Caki2 (cell line): Measurements from ENCODE around the gene NFATC4. TPM values are rescaled to one million over a fixed set of nuclear protein-coding genes. Genes with fewer than 3 reads are reported as not detected.

Experiments
- DNase-seq: peaks from one replicate; pipeline ENCODE4 v3.0.0-alpha.2; 2015; ENCODE audit warnings: low read depth
- in situ Hi-C: cut with HindIII; loops from 2 replicates; pipeline ENCODE4 v1.10.0; 2016; ENCODE audit warnings: low sequenced_read_pairs, low pct_unique_long_range_greater_than_20kb, mixed read lengths
- total RNA-seq: library from RNA; depleted of rRNA; stranded (reverse); fragments of >200 nt; shearing (Covaris generic); gene quantifications from 2 replicates; pipeline ENCODE4 v1.2.3, GENCODE V29; 2014; ENCODE audit warnings: low replicate concordance

NFATC4 gene
- total RNA-seq, 1 experiment from 2014 or later: not detected

- DNase-seq: no peak
- in situ Hi-C loops: no loop called here
These were observed 30.3 kb downstream of the NFATC4 start for GRCh38 chr14:24398293-24398652.

- in situ Hi-C loops: no loop called here
- no peak for DNase-seq
These were observed 30.9 kb downstream of the NFATC4 start, which contains the start of gene NYNRIN for GRCh38 chr14:24398653-24399446. TSS of gene NYNRIN (plus strand) at chr14:24399003. CDS start at chr14:24399247, 244 bp downstream.

GRCh38 chr14:24399447-24399822 is 31.5 kb downstream of the NFATC4 start:
- in situ Hi-C loops: no loop called here
- no peak for DNase-seq

DNA sequence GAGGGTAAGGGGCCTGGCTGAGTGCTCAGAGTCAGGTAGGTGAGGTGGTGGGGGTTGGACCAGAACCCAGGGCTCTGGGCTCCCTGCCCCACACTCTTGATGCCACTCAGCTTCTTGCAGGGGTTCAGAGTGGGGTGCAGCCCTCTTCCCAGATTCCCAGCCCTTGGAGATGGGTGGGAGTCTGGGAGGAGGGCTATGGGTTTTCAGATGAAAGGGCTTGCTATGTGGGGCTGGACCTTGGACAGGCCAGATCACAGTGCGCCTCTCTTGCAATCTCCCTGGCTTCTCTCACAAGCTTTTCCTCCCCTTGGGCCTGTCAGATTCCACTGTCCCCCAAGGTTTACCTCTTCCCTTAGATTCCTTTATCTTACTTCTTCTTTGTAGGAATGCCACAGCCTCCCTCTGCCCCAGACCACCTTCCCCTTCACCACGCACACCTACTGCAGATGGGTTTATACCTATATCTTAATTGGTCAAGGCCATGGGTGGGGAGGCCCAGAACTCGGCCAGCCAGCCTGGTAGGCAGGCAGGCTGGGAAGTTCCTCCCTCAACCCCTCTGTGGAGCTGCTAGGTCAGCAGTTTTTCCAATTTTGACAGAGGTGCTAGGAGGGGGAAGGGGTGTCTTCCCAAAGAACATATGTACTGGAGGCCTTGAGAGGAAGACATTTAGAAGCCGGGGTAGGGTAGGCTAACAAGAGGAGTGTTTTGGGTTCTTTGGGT is 32.2 kb downstream of the NFATC4 start:
- in situ Hi-C loops: no loop called here
- no peak for DNase-seq

- DNase-seq: no peak
- in situ Hi-C loops: no loop called here
These were observed 34.1 kb downstream of the NFATC4 start for GRCh38 chr14:24401810-24402702.

GRCh38 chr14:24403294-24403998 is 35.5 kb downstream of the NFATC4 start:
- in situ Hi-C loops: no loop called here
- no peak for DNase-seq

- no peak for DNase-seq
- in situ Hi-C loops: no loop called here
These were observed 36.8 kb downstream of the NFATC4 start for GRCh38 chr14:24404814-24405213.

- in situ Hi-C loops: no loop called here
- DNase-seq: no peak
These were observed 38.4 kb downstream of the NFATC4 start for GRCh38 chr14:24406416-24406815.

DNA sequence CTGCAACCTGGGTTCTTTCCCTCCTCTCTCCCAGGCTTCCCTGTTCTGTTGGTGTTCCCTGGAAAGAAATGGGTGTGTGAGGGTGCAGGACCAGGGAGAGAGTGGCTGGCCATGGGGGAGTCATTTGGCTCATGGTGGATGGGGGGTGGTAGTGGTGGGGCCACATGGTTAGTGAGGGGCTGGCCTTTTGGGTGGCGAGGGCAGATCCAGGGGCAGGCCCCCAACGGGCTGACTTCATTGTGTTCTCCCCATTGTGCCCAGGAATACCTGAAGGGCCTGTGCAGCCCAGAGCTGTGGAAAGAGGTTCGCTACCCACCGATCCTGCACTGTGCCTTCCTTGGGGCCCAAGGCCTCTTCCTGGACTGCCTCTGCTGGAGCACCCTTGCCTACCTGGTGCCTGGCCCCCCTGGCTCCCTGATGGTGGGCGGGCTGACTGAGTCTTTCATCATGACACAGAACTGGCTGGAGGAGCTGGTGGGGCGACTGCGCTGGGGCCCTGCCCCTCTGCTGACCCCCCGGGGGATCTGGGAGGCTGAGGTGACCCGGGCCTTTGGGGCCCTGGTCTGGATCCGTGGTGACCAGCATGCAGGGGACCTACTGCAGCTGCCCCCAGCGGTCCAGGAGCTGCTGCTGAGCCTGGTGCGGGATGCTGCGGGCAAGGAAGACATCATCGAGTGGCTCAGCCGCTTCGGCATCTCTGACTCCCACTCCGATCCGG is 39.8 kb downstream of the NFATC4 start:
- DNase-seq: no peak
- in situ Hi-C loops: no loop called here

GRCh38 chr14:24408764-24409163 is 40.8 kb downstream of the NFATC4 start:
- in situ Hi-C loops: no loop called here
- DNase-seq: no peak

GRCh38 chr14:24409192-24409591 is 41.2 kb downstream of the NFATC4 start:
- in situ Hi-C loops: no loop called here
- no peak for DNase-seq

DNA sequence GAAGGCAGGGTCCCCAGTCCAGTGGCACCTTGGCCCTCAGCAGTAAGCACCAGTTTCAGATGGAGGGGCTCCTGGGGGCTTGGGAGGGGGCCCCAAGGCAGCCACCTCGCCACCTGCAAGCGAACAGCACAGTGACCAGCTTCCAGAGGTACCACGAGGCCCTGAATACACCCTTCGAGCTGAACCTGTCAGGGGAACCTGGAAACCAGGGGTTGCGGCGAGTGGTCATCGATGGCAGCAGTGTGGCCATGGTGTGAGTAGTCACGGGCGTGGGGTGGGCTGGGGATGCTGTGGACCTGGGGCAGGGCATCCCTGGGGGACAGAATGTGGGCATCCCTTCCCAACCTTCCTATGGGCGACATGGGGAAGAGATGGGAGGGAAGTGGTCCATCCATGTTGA is 42.0 kb downstream of the NFATC4 start:
- in situ Hi-C loops: no loop called here
- no peak for DNase-seq

- DNase-seq: peak; percentile 8
- in situ Hi-C loops: no loop called here
These were observed 43.7 kb downstream of the NFATC4 start for GRCh38 chr14:24411443-24412389.

DNA sequence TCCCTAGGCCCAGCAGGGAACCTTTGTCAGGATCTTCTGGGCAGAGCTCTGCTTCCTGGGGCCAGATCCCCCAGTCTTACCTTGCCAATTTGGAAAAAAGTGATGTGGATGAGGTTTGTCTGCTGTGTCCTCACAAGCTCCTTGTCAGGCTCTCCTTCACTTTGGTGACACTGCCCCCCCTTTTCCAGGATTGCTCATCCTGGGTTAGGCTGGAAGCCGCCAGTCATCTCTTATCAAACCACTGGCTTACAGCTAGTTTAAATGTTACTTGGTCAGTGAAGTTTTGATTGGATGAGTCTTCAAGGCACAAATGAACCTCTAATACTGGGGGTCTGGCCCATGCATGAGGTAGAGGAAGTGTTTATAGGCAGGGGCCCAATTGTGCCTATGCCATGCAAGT is 46.1 kb downstream of the NFATC4 start:
- no peak for DNase-seq
- in situ Hi-C loops: no loop called here

DNA sequence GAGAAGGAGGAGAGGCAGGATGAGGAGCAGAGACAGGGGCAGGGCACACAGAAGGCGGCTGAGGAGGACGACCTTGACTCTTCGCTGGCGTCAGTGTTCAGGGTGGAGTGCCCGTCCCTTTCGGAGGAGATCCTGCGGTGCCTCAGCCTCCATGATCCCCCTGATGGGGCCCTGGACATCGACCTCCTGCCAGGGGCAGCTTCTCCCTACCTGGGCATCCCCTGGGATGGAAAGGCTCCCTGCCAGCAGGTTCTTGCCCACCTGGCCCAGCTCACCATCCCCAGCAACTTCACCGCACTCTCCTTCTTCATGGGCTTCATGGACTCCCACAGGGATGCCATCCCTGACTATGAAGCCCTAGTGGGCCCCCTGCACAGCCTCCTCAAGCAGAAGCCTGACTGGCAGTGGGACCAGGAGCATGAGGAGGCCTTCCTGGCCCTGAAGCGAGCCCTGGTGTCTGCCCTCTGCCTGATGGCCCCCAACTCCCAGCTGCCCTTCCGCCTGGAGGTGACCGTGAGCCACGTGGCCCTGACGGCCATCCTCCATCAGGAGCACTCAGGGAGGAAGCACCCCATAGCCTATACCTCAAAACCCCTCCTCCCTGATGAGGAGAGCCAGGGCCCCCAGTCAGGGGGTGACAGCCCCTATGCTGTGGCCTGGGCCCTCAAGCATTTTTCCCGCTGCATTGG is 46.9 kb downstream of the NFATC4 start:
- in situ Hi-C loops: no loop called here

More for the DNA sequence above, 46.9 kb downstream of the NFATC4 start:
- no peak for DNase-seq
